ENCODE data around the gene FGFR1OP2.
"Not testable (repeated sequence)": the region's sequence is repeated elsewhere in the genome, so short reads cannot be mapped to it uniquely, and the experiment has no call there.

FGFR1OP2 gene

GRCh38 chr12:26937863-26938700 is at the start of gene FGFR1OP2, which contains the start of gene INTS13:
Gene FGFR1OP2, plus strand, starts transcription at chr12:26938470. Its CDS starts 15,689 bp downstream, at chr12:26954159.
Gene INTS13, minus strand, starts transcription at chr12:26937981. Its CDS starts 1,178 bp downstream, at chr12:26936803.
- DNase-seq, result peak; percentile 73 to 99 (median 97)

- no peak for DNase-seq
Measured at GRCh38 chr12:26890784-26891183, 47.5 kb upstream of the FGFR1OP2 start.

- DNase-seq, result no peak
Measured at GRCh38 chr12:26891704-26892103, 46.6 kb upstream of the FGFR1OP2 start.

- DNase-seq, result no peak
Measured at GRCh38 chr12:26895672-26896071, 42.6 kb upstream of the FGFR1OP2 start.

GRCh38 chr12:26896913-26897312 is 41.4 kb upstream of the FGFR1OP2 start:
- no peak for DNase-seq

- not testable (repeated sequence) for DNase-seq
Measured at GRCh38 chr12:26903396-26903795, 34.9 kb upstream of the FGFR1OP2 start.

GRCh38 chr12:26906024-26906423 is 32.2 kb upstream of the FGFR1OP2 start:
- no peak for DNase-seq

- DNase-seq, result no peak
Measured at GRCh38 chr12:26906704-26907103, 31.6 kb upstream of the FGFR1OP2 start.

- DNase-seq, result no peak
Measured at GRCh38 chr12:26918321-26919215, 19.7 kb upstream of the FGFR1OP2 start.

GRCh38 chr12:26919216-26919555 is 19.1 kb upstream of the FGFR1OP2 start:
- peak in 19 of 56 donors; percentile 3 to 59 (median 20) for DNase-seq

- no peak for DNase-seq
Measured at GRCh38 chr12:26921886-26922285, 16.4 kb upstream of the FGFR1OP2 start.

- DNase-seq, result no peak
Measured at GRCh38 chr12:26928661-26929060, 9.6 kb upstream of the FGFR1OP2 start.

GRCh38 chr12:26929590-26929989 is 8.7 kb upstream of the FGFR1OP2 start:
- DNase-seq, result no peak

GRCh38 chr12:26935636-26936378 is 2.5 kb upstream of the FGFR1OP2 start:
- no peak for DNase-seq

- no peak for DNase-seq
Measured at GRCh38 chr12:26936559-26937442, 1.5 kb upstream of the FGFR1OP2 start.

- DNase-seq, result no peak
Measured at GRCh38 chr12:26937443-26937862, 817 bp upstream of the FGFR1OP2 start.

GRCh38 chr12:26938701-26939062 is 412 bp downstream of the FGFR1OP2 start:
- peak in 7 of 56 donors; percentile 38 to 62 (median 50) for DNase-seq

GRCh38 chr12:26939192-26939832 is 1.0 kb downstream of the FGFR1OP2 start:
- DNase-seq, result no peak

- DNase-seq, result no peak
Measured at GRCh38 chr12:26939953-26940352, 1.7 kb downstream of the FGFR1OP2 start.
